K562 (cell line): ENCODE results near the gene UBTD1. TPM values are rescaled to one million over a fixed set of nuclear protein-coding genes. Genes with fewer than 3 reads are reported as not detected.

Experiments
- ATAC-seq: fragments of 200-7000 bp; cut with Tn5 transposase; 3 replicates; pipeline ENCODE4 v1.9.1; 2020; ENCODE audit warnings: moderate library complexity
- BruUV-seq: library from RNA; stranded (reverse); fragments of 400-500 nt; replicated peaks from 2 replicates; lab custom pipeline; 2021; lab: Mats Ljungman, UMichigan
- CTCF ChIA-PET: fragments of 300-600 bp; formaldehyde crosslinking; extraction: SDS; loops from one replicate; lab custom pipeline; 2021; ENCODE audit warnings: low intra/inter-chr PET ratio; lab: Yijun Ruan, JAX
- POLR2A ChIA-PET: fragments of 300-600, 350-650 bp; sonication (Branson Sonifier 250); formaldehyde crosslinking; extraction: SDS; loops from one replicate; lab custom pipeline; 2021; ENCODE audit warnings: antibody characterized with exemption, inconsistent platforms; lab: Yijun Ruan, JAX
- DNase-seq, 4 experiments: peaks; one replicate each; pipeline versions ENCODE4 v3.0.0 to v3.0.0-alpha.2; 2011 to 2018; ENCODE audit warnings: low spot score in 3 of 4, mixed read lengths in 3 of 4; ENCODE audit errors: extremely low read depth in 1 of 4
- FAIRE-seq: peaks from 2 replicates; lab custom pipeline; 2011; peaks lifted over from hg19 to GRCh38; lab: Jason Lieb, UNC
- H2AFZ ChIP-seq: 2 replicates; pipeline ENCODE4 v1.6.0; 2011; ENCODE audit warnings: low read depth, low read length, control low read depth, inconsistent platforms
- H3K27ac ChIP-seq: fragments of 200-600 bp; 3 replicates; pipeline ENCODE4 v1.8.0; 2011; ENCODE audit warnings: low read depth, mild to moderate bottlenecking, control low read depth, inconsistent platforms, low read length, moderate library complexity, mixed read lengths; ENCODE audit errors: extremely low read depth
- H3K27me3 ChIP-seq, 2 experiments: fragments of 300-600 bp in 1 of 2; 2 replicates in 1 of 2; 3 replicates in 1 of 2; pipeline versions ENCODE4 v1.6.0 to v1.8.0; 2011; ENCODE audit warnings: inconsistent platforms in 2 of 2, low read length in 2 of 2, mild to moderate bottlenecking in 1 of 2, mixed read lengths in 1 of 2, moderate library complexity in 1 of 2; ENCODE audit not compliant: control insufficient read depth in 2 of 2, insufficient read depth in 2 of 2
- H3K36me3 ChIP-seq: fragments of 300-600 bp; 3 replicates; pipeline ENCODE4 v1.8.0; 2011; ENCODE audit warnings: mild to moderate bottlenecking, low read length, inconsistent platforms; ENCODE audit not compliant: control insufficient read depth, insufficient read depth
- H3K4me1 ChIP-seq, 2 experiments: fragments of 200-600 bp in 1 of 2; replicated peaks in 1 of 2; 2 replicates in 1 of 2; 3 replicates in 1 of 2; pipeline versions ENCODE4 v1.5.1 to v1.8.0; 2011; ENCODE audit warnings: inconsistent platforms in 2 of 2, low read length in 2 of 2, mild to moderate bottlenecking in 1 of 2, mixed read lengths in 1 of 2, moderate library complexity in 1 of 2; ENCODE audit not compliant: control insufficient read depth in 2 of 2, insufficient read depth in 2 of 2
- H3K4me2 ChIP-seq: 2 replicates; pipeline ENCODE4 v1.6.1; 2011; ENCODE audit warnings: low read length, control low read depth, inconsistent platforms, mixed read lengths; ENCODE audit not compliant: insufficient read depth
- H3K4me3 ChIP-seq: fragments of 200-600 bp; sonication (generic), shearing (Covaris generic); 2 replicates; pipeline ENCODE4 v1.5.1; 2016; ENCODE audit warnings: control low read depth, inconsistent platforms
- H3K79me2 ChIP-seq: fragments of 200-600 bp; 3 replicates; pipeline ENCODE4 v1.8.0; 2011; ENCODE audit warnings: low read length, inconsistent platforms; ENCODE audit not compliant: control insufficient read depth, insufficient read depth
- H3K9ac ChIP-seq, 2 experiments: 2 replicates each; pipeline versions ENCODE4 v1.6.0 to v1.6.1; 2011; ENCODE audit warnings: low read depth in 2 of 2, low read length in 2 of 2, control low read depth in 1 of 2, inconsistent platforms in 1 of 2, mild to moderate bottlenecking in 1 of 2, mixed read lengths in 1 of 2; ENCODE audit not compliant: insufficient read depth in 1 of 2
- H3K9me1 ChIP-seq: one replicate; pipeline ENCODE4 v1.6.0; 2011; ENCODE audit warnings: inconsistent platforms, mild to moderate bottlenecking, low read length, moderate library complexity; ENCODE audit not compliant: control insufficient read depth, insufficient read depth
- H3K9me3 ChIP-seq: replicated peaks from 2 replicates; pipeline ENCODE4 v1.5.1; 2011; ENCODE audit warnings: low read depth, low read length, inconsistent platforms; ENCODE audit not compliant: control insufficient read depth, insufficient read depth
- H4K20me1 ChIP-seq: replicated peaks from 2 replicates; pipeline ENCODE4 v1.6.1; 2011; ENCODE audit warnings: low read length, inconsistent platforms, mixed read lengths; ENCODE audit not compliant: control insufficient read depth, insufficient read depth
- COPS2 ChIP-seq: fragments of 450-650 bp; conservative IDR thresholded peaks from 2 replicates; pipeline ENCODE4 v1.6.1; 2016; ENCODE audit warnings: mild to moderate bottlenecking, moderate library complexity
- FOXK1 ChIP-seq: sonication (generic); formaldehyde crosslinking; IDR thresholded peaks from 2 replicates; pipeline ENCODE4 v1.8.0; 2022; ENCODE audit warnings: missing genetic modification reagents, mild to moderate bottlenecking, borderline replicate concordance
- HMGN3 ChIP-seq: IDR thresholded peaks from 2 replicates; pipeline ENCODE4 v1.6.1; 2011; ENCODE audit warnings: borderline replicate concordance, low read depth, mild to moderate bottlenecking, mixed read lengths, low read length; ENCODE audit not compliant: insufficient read length; ENCODE audit errors: extremely low read depth
- KLF10 ChIP-seq: fragments of 250-450 bp; sonication (Bioruptor Pico); IDR thresholded peaks from 2 replicates; pipeline ENCODE4 v1.6.1; 2021; ENCODE audit warnings: matching md5 sums
- NCOA6 ChIP-seq: fragments of 450-650 bp; IDR thresholded peaks from 2 replicates; pipeline ENCODE4 v1.6.1; 2017; ENCODE audit warnings: mild to moderate bottlenecking
- NFATC3 ChIP-seq: fragments of 450-650 bp; IDR thresholded peaks from 2 replicates; pipeline ENCODE4 v1.6.1; 2017; ENCODE audit warnings: mild to moderate bottlenecking
- NR2C2 ChIP-seq, 2 experiments: fragments of 200-800 bp in 1 of 2; sonication (Bioruptor generic) in 1 of 2; sonication (generic) in 1 of 2; formaldehyde crosslinking in 1 of 2; IDR thresholded peaks; 2 replicates each; pipeline versions ENCODE4 v1.6.1 to v1.8.0; 2016 to 2022; ENCODE audit warnings: mild to moderate bottlenecking in 1 of 2, missing compliant biosample characterization in 1 of 2, missing genetic modification characterization in 1 of 2, missing genetic modification reagents in 1 of 2
- PHF20 ChIP-seq: fragments of 450-650 bp; IDR thresholded peaks from 2 replicates; pipeline ENCODE4 v1.6.1; 2018; ENCODE audit not compliant: partially characterized antibody
- PHF21A ChIP-seq: fragments of 450-650 bp; IDR thresholded peaks from 2 replicates; pipeline ENCODE4 v1.6.1; 2017; ENCODE audit warnings: low read depth, borderline replicate concordance
- SMAD3 ChIP-seq: fragments of 450-650 bp; formaldehyde crosslinking; conservative IDR thresholded peaks from 2 replicates; pipeline ENCODE4 v1.4.0; 2020; ENCODE audit warnings: mild to moderate bottlenecking
- SP1 ChIP-seq: sonication (generic); formaldehyde crosslinking; IDR thresholded peaks from 2 replicates; pipeline ENCODE4 v1.8.1; 2022; ENCODE audit warnings: mild to moderate bottlenecking, missing genetic modification reagents
- ZBTB26 ChIP-seq: fragments of 450-650 bp; formaldehyde crosslinking; IDR thresholded peaks from 2 replicates; pipeline ENCODE4 v1.4.0; 2022; ENCODE audit warnings: missing genetic modification characterization
- ZBTB5 ChIP-seq: fragments of 450-650 bp; IDR thresholded peaks from 2 replicates; pipeline ENCODE4 v1.6.1; 2017; ENCODE audit warnings: antibody characterized with exemption
- ZC3H11A ChIP-seq: IDR thresholded peaks from 2 replicates; pipeline ENCODE4 v1.6.1; 2012; ENCODE audit warnings: low read depth, low read length, improper control_type of control experiment
- ZFP91 ChIP-seq: sonication (generic); formaldehyde crosslinking; IDR thresholded peaks from 2 replicates; pipeline ENCODE4 v1.8.0; 2022; ENCODE audit warnings: mild to moderate bottlenecking, missing genetic modification reagents
- ZNF140 ChIP-seq: fragments of 250-450 bp; sonication (Bioruptor Pico); IDR thresholded peaks from 2 replicates; pipeline ENCODE4 v1.8.0; 2021; ENCODE audit warnings: moderate library complexity, mild to moderate bottlenecking, inconsistent platforms
- WGBS: fragments of 100-300 bp; shearing (Covaris generic); methylation state at CpG from one replicate; pipeline ENCODE4 v1.1.6; 2016; ENCODE audit warnings: low coverage, mixed read lengths; ENCODE audit not compliant: insufficient coverage; ENCODE audit errors: missing lambda C conversion rate; 5-methylcytosine and 5-hydroxymethylcytosine counted together
- in situ Hi-C: fragments of 300-500 bp; cut with MboI; formaldehyde crosslinking; loops from 4 replicates; pipeline ENCODE4 v1.15.0; 2018; ENCODE audit warnings: inconsistent platforms, mixed read lengths
- intact Hi-C: fragments of 100-400 bp; cut with micrococcal nuclease; formaldehyde crosslinking; loops from 2 replicates; pipeline ENCODE4 v1.14.2; 2022
- polyA plus RNA-seq, 8 experiments: library from polyadenylated mRNA; depleted of rRNA in 4 of 8; stranded (reverse) in 5 of 8; unstranded in 3 of 8; fragments of >200 nt; fragmentation: Nextera tagmentation in 2 of 8; fragmentation: Illumina TruSeq in 1 of 8; extraction: Ambion mirVana in 2 of 8; extraction: Trizol in 1 of 8; gene quantifications; 2 replicates each; pipeline versions ENCODE4 v1.2.1 to v1.2.3, GENCODE V29; 2011 to 2014; ENCODE audit warnings: inconsistent platforms in 1 of 8, missing spikeins in 1 of 8
- total RNA-seq, 7 experiments: library from RNA; depleted of rRNA in 6 of 7; stranded (reverse); fragments of >200 nt in 6 of 7; fragmentation: Illumina TruSeq in 2 of 7; extraction: Trizol in 2 of 7; gene quantifications; 2 replicates each; pipeline versions ENCODE4 v1.2.1 to v1.2.3, GENCODE V29; 2011 to 2021; ENCODE audit warnings: low replicate concordance in 1 of 7

The UBTD1 gene
- total and polyA plus RNA-seq, 9 of the 15 experiments (the other 6 are each of a cell fraction or from before 2014, with no cell fraction given): 0.08 to 1.6 (median 0.81) TPM; not detected in 1

- Histone ChIP-seq H3K4me3 (no peak overlapping the region), H3K9me1 (no peaks in the 10 kb centered on the region), H3K9ac (no peak overlapping the region), H3K9me3 (no peaks in the 10 kb centered on the region), H4K20me1 (no peaks in the 10 kb centered on the region), H3K4me1 (no peaks in the 10 kb centered on the region), H3K79me2 (peaks cover 12% of the 10 kb centered on the region), H3K27me3 (no peaks in the 10 kb centered on the region), H3K4me2 (no peak overlapping the region), H2AFZ (no peak overlapping the region), H3K27ac (no peak overlapping the region), H3K36me3 (peaks cover 74% of the 10 kb centered on the region)
- BruUV-seq: no TSS peak
- FAIRE-seq: no peak
- CTCF ChIA-PET: no interaction called here
- DNase-seq: no peak
- 86% methylated on average over 4 of the region's 4 CpGs for WGBS
- ATAC-seq: no peak
- POLR2A ChIA-PET: no interaction called here
- in situ Hi-C loops: no loop called here
- intact Hi-C loops: no loop called here
- TF ChIP-seq ZFP91 (CRISPR knock-in tag): no peak
- TF ChIP-seq NR2C2 (CRISPR knock-in tag; IDR thresholded peaks at IDR 0.05): no peak
- TF ChIP-seq NR2C2 (tag; IDR thresholded peaks at IDR 0.05): no peak
- TF ChIP-seq ZBTB26 (CRISPR knock-in tag): no peak
- TF ChIP-seq COPS2: no peak
- TF ChIP-seq SP1: no peak
- no peak for TF ChIP-seq SMAD3 (CRISPR knock-in tag)
- TF ChIP-seq PHF21A: no peak
- no peak for TF ChIP-seq ZNF140 (CRISPR knock-in tag)
- TF ChIP-seq FOXK1: no peak
- TF ChIP-seq PHF20: no peak
- TF ChIP-seq HMGN3: no peak
- no peak for TF ChIP-seq ZBTB5
- TF ChIP-seq NCOA6: no peak
- TF ChIP-seq ZC3H11A: no peak
- no peak for TF ChIP-seq KLF10 (CRISPR knock-in tag)
- no peak for TF ChIP-seq NFATC3
These were observed 17.7 kb upstream of the UBTD1 start for GRCh38 chr10:97481071-97481470.
